HG03045 (cell line): ENCODE results near the gene ANKRD33B.
"Not testable (repeated sequence)": the region's sequence is repeated elsewhere in the genome, so short reads cannot be mapped to it uniquely, and the experiment has no call there.

Experiments
- ATAC-seq: cut with Tn5 transposase; IDR thresholded peaks from one replicate; pipeline ENCODE4 v1.9.1; 2021; ENCODE audit warnings: mild to moderate bottlenecking, moderate library complexity; ENCODE audit not compliant: unreplicated experiment

ANKRD33B gene

DNA sequence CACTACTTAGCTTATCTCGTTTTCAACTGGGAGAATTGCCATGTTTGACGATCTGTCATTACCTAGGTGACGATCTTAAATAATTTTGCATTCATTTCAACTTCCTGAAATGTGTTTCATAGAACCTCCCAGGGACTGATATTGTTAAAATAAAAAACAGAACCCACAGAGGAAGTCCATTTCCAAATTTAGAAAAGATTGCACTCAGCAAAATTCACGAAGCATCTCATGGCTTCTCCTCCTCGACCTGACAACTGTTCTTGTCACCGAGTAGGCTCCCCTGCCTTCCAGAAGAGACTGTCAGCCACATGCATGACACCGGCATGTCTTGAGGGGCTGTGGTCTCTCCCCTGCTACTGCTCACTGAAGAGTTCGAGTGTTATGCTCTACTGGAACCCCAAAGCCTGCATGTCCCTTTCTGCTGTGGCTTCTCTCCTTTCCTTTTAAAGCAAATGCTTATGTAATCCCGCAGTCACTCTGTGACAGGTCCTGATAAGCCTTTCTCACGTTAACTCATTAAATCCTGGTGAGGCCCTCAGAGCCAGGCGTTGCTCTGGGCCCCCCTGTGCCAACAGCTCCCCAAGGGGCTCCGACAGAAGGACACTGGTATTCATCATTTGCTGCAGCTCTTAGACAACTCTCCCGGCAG is 26.8 kb upstream of the ANKRD33B start:
- no peak for ATAC-seq

DNA sequence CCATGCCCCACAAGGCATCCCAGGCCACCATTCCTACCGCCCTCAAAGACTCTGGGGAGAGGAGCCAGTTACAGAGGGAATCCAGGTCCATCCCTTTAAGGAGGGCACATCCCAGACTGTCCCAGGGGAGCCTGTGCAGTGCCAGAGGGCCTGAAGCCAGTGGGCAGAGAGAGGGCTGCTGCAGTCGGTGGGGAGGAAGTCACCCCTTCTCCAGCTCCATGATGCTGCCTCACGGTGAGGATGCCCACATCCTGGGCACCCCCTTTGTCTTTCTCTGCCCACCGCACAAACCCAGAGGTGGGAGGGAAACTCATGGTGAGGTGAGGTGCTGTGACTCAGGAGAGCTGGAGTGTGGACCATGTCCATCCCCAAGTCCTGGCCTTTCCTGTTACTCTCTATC is 26.2 kb upstream of the ANKRD33B start:
- no peak for ATAC-seq

DNA sequence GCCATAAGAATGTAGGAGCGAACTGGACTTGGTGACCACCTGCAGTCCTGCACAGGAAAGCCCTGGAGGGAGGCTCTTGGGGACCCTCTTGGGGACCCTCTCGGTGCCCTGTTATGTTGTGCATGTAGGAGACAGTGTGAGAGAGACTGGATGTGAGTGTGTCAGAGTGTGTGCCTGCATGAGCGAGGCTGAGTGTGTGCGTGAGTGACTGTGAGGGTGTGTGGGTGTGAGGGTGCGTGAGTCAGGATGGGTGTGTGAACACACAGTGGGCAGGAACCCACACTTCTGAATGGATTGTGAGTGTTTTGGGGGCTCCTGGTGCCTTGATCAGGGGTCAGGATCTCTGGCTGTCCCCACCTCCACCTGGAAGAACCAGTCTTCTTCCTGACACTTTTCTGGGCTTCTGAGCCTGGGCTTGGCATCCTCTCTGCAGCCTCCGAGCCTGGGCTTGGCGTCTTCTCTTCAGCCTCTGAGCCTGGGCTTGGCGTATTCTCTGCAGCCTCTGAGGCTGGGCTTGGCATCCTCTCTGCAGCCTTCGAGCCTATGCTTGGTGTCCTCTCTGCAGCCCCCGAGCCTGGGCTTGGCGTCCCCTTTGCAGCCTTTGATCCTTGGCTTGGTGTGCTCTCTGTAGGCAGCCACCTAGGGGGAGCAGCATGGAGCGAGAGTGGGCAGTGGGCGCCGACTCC is 25.6 kb upstream of the ANKRD33B start:
- ATAC-seq: no peak

DNA sequence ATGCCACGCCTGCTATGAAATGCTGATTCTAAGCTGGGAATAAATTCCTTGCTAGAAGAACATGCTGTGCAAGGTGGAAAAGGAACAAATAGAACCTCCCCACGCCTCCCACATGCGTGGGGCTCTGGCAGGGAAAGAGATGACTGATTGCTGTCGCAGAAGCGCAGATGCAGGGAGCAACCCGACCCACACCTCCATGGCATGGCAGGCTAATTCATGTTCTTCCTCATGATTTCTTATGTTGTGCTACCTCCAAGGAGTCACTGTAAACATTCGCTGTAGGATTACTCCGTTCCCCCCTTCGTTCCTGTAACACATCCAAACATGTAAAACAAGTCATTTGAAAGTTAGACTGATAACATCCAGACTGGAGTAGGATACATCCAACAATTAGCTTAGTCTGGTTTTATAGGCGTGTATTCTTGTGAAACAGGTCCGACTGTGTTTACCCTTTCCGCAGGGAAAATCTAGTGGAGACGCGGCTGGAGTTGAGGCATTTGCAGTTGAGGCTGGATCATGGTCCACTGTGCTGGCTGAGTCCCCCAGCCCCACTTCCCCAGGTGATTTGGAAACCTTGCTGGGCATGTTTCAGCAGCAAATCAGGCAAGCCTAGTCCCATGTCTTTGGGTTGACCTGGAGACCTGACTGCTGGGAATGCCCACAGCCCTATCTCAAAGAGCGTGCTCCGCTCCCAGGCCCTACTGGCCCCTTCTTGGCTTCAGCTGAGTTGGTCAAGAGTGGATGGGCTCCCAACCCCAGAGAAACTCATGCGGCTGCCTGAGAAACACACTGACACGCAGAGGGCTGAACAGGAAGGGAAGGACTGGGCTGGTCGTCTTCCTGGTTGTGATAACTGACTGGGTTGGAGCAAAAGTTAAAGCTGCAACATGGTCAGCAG is 24.8 kb upstream of the ANKRD33B start:
- no peak for ATAC-seq

DNA sequence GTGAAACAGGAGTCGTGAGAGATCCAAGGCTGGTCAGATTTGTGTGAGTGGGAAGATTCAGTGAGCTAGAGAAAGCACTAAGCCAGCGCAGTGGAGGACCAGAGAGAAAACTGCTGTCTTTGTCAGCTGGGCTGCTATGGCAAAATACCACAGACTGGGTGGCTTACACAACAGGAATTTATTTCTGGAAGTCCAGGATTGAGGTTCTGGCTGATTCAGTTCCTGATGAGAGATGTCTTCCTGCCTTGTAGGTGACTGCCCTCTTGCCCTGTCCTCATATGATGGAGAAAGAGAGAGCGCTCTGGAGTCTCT is 24.2 kb upstream of the ANKRD33B start:
- ATAC-seq: no peak

DNA sequence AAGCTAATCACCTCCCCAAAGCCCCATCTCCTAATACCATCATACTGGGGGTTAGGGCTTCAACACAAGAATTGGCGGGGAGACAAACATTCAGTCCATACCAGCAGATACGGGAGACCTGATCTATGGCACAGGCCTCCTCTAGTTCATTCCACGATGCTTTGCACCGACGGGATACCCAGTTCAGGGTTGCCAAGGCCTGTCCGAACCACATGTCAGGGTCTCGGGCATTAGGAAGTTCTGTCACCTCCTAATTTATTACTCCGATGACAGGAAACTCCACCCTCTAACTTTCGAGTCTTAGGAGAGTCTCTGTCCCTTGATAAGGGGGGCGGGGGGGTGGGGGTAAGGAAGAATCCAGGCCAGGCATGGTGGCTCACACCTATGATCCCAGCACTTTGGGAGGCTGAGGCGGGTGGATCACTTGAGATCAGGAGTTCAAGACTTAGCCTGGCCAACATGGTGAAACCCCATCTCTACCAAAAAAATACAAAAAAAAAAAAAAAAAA is 23.8 kb upstream of the ANKRD33B start:
- no peak for ATAC-seq

DNA sequence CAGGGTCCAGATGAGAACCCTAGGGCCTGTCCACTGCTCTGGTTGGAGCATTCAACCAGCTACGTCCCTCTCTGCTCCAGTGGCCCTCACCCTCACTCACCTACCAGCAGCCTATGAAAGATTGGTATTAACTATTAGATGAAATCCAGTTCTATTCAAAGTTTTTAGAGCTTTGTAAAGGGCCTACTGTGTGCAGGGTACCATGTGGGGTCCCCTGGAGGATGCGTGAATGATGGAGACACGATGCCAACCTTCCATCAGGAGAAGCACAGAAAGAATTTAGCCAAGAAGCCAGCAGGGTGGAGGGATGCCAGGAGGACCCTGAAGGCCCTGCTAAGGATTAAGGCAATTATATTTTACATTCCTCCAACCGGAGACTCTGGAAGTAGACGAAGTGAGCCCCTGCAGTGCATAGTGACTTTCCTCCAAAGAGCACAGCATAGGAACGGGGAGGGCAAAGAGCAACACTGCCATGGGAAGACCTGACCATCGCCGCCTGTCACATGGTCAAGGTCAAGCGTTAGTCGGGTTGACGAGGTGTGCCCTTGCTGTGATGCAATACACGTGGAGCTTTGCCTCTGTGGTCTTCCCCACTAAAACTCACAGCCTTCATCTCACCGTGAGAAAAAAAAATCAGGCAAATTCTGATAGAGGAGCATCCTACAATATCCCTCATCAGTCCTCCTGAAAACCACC is 22.8 kb upstream of the ANKRD33B start:
- no peak for ATAC-seq

DNA sequence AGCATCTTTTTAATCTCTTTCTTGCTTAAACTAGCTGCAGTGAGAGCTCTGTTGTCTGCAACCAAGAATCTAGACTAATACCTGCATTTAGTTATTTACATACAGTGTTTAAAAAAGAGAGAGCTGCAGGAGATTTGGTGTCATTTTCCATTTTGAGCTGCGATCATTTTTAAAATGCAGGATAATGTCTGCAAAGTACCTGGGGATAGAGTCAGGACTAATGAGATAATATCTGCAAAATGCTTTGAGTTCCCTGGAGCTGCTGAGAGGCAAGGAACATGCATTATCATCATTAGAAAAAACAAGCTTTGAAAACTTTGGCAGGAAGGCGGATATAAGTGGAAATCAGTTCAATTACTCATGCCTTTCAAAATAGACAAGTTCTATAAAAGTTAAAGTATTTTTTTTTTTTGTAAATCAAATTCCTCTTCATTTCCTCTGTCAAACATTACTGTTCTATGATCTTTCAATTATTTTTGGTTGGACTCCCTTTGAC is 21.8 kb upstream of the ANKRD33B start:
- no peak for ATAC-seq

DNA sequence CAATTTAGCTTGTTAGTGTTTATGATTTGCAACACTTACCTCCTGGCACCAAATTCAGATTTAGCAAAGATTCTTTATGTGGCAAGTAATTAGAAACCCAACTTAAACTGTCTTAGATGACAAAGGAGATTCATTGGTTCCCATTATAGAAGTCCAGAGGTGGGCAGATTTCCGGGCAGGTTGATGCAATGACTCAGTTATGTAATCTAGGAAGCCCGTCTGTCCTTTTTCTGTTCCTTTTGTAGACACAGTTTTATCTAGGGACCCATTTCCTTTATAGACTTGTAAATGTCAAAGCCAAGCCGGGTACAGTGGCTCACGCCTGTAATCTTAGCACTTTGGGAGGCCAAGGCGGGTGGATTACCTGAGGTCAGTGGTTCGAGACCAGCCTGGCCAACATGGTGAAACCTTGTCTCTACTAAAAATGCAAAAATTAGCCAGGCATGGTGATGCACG is 20.3 kb upstream of the ANKRD33B start:
- ATAC-seq: no peak

DNA sequence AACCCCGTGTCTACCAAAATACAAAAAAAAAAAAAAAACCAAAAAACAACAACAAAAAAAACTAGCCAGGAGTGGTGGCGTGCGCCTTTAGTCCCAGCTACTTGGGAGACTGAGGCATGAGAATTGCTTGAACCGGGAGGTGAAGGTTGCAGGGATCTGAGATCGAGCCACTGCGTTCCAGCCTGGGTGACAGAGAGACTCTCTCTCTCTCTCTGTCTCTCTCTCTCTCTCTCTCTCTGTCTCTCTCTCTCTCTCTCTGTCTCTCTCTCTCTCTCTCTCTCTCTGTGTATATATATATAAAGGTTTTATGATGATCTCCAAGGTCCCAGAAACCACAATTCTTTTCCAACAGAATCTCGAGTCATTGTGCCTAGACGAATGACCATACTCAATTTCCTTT is 18.8 kb upstream of the ANKRD33B start:
- no peak for ATAC-seq

DNA sequence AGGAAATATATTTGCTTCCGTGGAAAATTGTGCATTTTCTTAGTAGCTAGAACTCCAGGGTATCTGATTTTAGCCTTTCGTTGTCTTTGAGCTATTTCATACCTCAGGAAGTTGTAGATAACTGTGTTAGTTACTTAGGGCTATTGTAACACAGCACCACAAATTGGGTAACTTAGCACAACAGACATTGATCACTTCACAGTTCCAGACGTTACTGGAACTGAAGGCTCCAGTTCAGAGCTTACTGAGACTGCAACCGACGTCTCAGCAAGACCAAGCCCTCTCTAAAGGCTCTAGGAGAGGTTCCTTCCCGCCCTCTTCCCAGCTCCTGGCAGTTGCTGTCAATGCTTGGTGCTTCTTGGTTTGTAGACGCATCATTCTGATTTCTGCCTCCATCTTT is 17.7 kb upstream of the ANKRD33B start:
- no peak for ATAC-seq

DNA sequence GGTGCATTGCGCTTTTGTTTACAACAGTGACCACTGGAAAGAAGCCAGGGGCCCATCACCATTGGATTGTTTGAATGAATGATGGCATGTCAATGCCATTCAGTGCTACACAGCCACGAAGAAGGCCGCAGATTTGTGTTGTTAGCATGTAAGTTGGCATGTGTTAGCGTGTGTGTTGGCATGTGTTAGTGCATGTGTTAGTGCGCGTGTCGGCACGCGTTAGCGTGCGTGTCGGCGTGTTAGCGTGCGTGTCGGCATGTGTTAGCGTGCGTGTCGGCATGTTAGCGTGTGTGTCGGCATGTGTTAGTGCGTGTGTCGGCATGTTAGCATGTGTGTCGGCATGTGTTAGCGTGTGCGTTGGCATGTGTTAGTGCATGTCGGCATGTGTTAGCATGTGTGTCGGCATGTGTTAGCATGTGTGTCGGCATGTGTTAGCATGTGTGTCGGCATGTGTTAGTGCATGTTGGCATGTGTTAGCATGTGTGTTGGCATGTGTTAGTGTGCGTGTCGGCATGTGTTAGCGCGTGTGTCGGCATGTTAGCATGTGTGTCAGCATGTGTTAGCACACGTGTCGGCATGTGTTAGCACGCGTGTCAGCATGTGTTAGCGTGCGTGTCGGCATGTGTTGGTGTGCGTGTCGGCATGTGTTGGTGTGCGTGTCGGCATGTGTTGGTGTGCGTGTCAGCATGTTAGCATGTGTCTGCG is 15.3 kb upstream of the ANKRD33B start:
- ATAC-seq: no peak

DNA sequence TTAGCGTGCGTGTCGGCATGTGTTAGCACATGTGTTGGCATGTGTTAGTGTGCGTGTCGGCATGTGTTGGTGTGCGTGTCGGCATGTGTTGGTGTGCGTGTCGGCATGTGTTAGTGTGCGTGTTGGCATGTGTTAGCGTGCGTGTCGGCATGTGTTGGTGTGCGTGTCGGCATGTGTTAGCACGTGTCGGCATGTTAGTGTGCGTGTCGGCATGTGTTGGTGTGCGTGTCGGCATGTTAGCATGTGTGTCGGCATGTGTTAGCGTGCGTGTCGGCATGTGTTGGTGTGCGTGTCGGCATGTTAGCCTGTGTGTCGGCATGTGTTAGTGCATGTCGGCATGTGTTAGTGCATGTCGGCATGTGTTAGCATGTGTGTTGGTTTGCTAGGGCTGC is 14.8 kb upstream of the ANKRD33B start:
- ATAC-seq: not testable (repeated sequence)

DNA sequence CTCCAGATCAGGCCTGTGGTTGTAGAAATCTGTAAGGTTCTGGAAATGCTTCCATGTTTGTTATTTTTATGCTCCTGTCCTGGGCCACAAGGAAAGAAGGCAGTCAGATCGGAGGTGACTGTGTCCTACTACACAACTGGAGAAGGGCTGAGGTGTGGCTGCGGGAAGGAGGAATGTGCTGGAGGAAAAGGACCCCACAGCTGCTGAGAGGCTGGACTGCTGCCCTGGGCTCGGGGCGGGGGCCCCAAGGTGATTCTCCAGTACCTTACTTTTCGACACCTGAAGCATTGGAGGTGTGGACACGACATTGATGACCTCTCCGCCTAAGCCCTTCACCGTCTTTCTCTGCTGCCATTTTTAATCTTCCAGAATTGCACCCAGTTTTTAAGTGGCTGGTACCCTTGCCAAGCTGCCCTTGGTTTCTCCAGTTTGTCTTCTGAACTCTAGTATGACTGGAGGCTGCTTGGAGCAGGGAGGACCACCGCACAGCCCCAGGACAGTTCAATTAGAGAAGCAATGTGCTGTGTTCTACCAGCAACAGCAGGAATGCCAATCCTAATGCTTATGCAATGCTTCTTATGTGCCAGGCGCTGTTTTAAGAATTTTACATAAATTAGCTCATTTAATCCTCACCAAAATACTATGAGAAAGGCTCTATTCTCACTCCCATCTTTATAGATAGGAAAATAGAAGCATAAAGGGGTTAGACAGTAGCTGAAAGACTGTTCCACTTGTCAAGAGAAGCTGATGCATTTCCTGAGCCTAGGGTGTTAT is 13.5 kb upstream of the ANKRD33B start:
- ATAC-seq: no peak

DNA sequence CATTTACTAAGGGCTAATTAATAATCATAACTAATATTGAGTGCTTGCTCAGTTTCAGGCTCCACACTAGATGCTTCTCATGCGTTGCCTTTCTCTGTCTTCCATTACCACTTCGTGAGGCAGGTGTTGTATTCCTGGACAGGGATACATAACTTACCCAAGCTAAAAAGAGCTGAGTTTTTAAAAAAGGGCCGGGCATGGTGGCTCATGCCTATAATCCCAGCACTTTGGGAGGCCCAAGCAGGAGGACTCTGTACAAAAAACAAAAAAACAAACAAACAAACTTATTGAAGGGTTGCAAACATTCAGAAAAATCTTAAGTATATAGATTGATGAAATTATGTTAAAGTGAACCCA is 12.1 kb upstream of the ANKRD33B start:
- no peak for ATAC-seq

DNA sequence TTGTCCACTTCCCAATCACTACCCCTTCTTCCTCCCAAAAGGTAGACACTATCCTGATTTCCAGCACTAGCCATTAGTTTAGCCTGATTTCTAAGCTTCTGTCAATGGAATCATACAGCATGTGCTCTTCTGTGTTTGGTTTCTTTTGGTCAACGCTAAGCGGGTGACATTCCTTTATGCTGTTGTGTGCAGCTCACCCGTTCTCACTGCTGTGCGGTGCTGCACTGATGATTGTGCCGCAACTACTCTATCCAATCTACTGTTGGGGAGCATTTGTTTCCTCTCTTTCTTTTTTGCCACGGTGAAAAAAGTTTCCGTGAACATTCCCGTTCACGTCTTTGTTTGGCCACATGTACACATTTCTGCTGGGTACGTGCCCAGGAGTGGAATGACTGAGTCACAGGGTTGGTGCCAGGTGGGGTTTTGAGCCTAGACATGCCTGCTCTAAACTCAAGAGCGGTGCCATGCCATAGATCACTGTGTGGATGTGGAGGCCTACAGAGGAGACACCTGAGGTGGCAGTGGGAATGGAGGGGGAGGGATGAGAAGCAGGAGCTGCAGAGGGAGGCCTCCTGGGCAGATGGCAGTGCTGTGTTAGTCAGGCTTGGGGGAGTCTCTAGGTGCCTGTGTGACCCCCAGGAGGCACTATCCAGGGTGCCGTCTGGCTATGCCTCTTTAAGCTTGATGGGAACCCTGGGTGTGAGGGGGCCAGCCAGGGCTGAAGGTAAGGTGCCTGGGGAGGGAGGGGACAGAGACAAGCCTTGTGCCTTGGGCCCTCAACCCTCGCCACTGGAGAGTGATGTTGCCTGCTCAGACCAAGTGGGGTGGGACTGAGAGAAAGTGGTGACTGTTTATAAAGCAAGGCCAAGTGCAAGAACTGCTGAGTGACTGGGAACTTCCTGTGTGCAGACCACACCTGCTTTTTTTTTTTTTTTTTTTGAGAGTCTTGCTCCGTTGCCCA is 11.4 kb upstream of the ANKRD33B start:
- ATAC-seq: peak; percentile 59

DNA sequence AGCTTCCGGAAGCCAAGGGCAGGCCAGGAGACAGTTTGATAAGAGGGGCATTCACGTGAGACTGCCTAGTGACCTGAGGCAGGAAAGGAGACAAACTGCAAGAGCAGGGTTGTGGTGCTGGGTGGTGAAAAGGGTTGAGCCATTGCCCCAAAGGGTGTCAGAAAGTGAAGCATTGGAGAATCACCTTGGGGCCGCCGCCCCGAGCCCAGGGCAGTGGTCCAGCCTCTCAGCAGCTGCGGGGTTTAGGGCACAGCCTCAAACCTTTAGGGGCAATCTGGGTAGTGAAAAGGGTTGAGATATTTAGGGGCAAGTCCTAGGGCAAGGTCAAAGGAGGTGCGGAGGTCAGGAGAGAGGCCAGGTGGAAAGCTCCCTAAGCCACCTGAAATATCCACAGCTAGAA is 10.4 kb upstream of the ANKRD33B start:
- ATAC-seq: no peak

DNA sequence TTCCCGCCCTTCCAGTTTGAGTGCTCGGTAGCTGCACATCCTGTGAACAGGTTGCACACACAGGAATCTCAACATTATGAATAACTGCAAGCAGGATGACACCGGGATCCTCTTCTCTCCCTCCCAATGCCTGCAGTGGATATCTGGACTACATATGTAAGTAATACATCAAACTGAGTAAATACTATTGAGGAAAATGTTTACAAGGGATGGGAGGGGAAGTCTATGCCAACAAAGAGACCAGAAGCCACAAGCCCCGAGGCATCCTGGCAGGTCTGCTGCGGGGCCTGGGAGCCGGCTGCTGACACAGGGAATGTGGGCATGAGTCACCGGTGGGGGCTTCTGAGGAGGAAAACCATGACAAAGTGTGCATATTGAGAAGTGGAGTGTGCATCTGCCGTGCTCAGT is 8.6 kb upstream of the ANKRD33B start:
- no peak for ATAC-seq
